GM23338 (cell line): ENCODE data around the gene PPP4C. TPM values are rescaled to one million over a fixed set of nuclear protein-coding genes. Genes with fewer than 3 reads are reported as not detected.

Experiments used
- ATAC-seq: fragments of 200-7000 bp; cut with Tn5 transposase; 3 replicates; pipeline ENCODE4 v1.9.1; 2020
- DNase-seq: peaks from one replicate; pipeline ENCODE4 v3.0.0-alpha.2; 2015; ENCODE audit warnings: low spot score
- H2AFZ ChIP-seq: fragments of 200-600 bp; sonication (generic); 2 replicates; pipeline ENCODE4 v1.8.0; 2016; ENCODE audit warnings: antibody characterized with exemption, mild to moderate bottlenecking, moderate library complexity
- H3F3A ChIP-seq: fragments of 200-600 bp; sonication (generic); replicated peaks from 2 replicates; pipeline ENCODE4 v1.8.0; 2017; ENCODE audit warnings: antibody characterized with exemption, mixed run types, low read depth
- H3K27ac ChIP-seq: fragments of 200-600 bp; sonication (generic); 2 replicates; pipeline ENCODE4 v1.6.1; 2016; ENCODE audit warnings: low read depth
- H3K27me3 ChIP-seq: fragments of 200-600 bp; sonication (generic); 2 replicates; pipeline ENCODE4 v1.8.0; 2016; ENCODE audit warnings: mild to moderate bottlenecking, mixed run types, moderate library complexity; ENCODE audit not compliant: insufficient read depth
- H3K36me3 ChIP-seq: fragments of 200-600 bp; sonication (generic); 2 replicates; pipeline ENCODE4 v1.8.0; 2016; ENCODE audit warnings: mild to moderate bottlenecking; ENCODE audit not compliant: insufficient read depth
- H3K4me1 ChIP-seq: fragments of 200-600 bp; sonication (generic); 2 replicates; pipeline ENCODE4 v1.8.0; 2016; ENCODE audit warnings: mild to moderate bottlenecking, moderate library complexity; ENCODE audit not compliant: insufficient read depth
- H3K4me2 ChIP-seq: fragments of 200-600 bp; sonication (generic); 2 replicates; pipeline ENCODE4 v1.7.1; 2017; ENCODE audit warnings: mixed run types
- H3K4me3 ChIP-seq: fragments of 200-600 bp; sonication (generic); 2 replicates; pipeline ENCODE4 v1.6.1; 2016; ENCODE audit warnings: mixed run types
- H3K79me2 ChIP-seq: fragments of 200-600 bp; sonication (generic); replicated peaks from 2 replicates; pipeline ENCODE4 v1.8.0; 2017; ENCODE audit warnings: mild to moderate bottlenecking; ENCODE audit not compliant: insufficient read depth
- H3K9me2 ChIP-seq: fragments of 200-600 bp; sonication (generic); 2 replicates; pipeline ENCODE4 v1.8.0; 2017; ENCODE audit not compliant: insufficient read depth
- H4K20me1 ChIP-seq: fragments of 200-600 bp; sonication (generic); replicated peaks from 2 replicates; pipeline ENCODE4 v1.8.0; 2017; ENCODE audit warnings: mild to moderate bottlenecking; ENCODE audit not compliant: insufficient read depth
- H3K27ac Mint-ChIP-seq: 2 replicates; pipeline ENCODE4 v1.8.0; 2020; ENCODE audit warnings: inconsistent platforms, mild to moderate bottlenecking, moderate library complexity, mixed read lengths
- H3K27me3 Mint-ChIP-seq: 3 replicates; pipeline ENCODE4 v1.8.0; 2022; ENCODE audit warnings: low read depth, mild to moderate bottlenecking, moderate library complexity, mixed read lengths, inconsistent platforms; ENCODE audit not compliant: insufficient read depth, poor library complexity
- H3K36me3 Mint-ChIP-seq: 3 replicates; pipeline ENCODE4 v1.8.0; 2021; ENCODE audit warnings: low read depth, mild to moderate bottlenecking, inconsistent platforms, moderate library complexity, mixed read lengths
- H3K4me1 Mint-ChIP-seq: 3 replicates; pipeline ENCODE4 v1.8.0; 2020; ENCODE audit warnings: mild to moderate bottlenecking, inconsistent platforms, mixed read lengths
- H3K4me3 Mint-ChIP-seq: 3 replicates; pipeline ENCODE4 v1.8.0; 2021; ENCODE audit warnings: moderate library complexity, mild to moderate bottlenecking, inconsistent platforms, mixed read lengths
- H3K9me3 Mint-ChIP-seq: 3 replicates; pipeline ENCODE4 v1.8.0; 2020; ENCODE audit warnings: moderate library complexity, mild to moderate bottlenecking, inconsistent platforms, mixed read lengths
- EZH2 ChIP-seq: fragments of 200-600 bp; sonication (generic); IDR thresholded peaks from one replicate; pipeline ENCODE4 v1.8.0; 2017; ENCODE audit warnings: antibody characterized with exemption, mild to moderate bottlenecking, low read depth; ENCODE audit not compliant: unreplicated experiment
- ZNF114 ChIP-seq: fragments of 250-450 bp; sonication (Bioruptor Pico); IDR thresholded peaks from 2 replicates; pipeline ENCODE4 v1.5.0; 2020; ENCODE audit warnings: mild to moderate bottlenecking, moderate library complexity
- polyA plus RNA-seq: library from polyadenylated mRNA; unstranded; fragments of >200 nt; fragmentation: Nextera tagmentation; extraction: Ambion mirVana; gene quantifications from 2 replicates; pipeline ENCODE4 v1.2.1, GENCODE V29; 2016
- total RNA-seq: library from RNA; depleted of rRNA; stranded (reverse); fragments of >200 nt; shearing (Covaris generic); gene quantifications from 2 replicates; pipeline ENCODE4 v1.2.3, GENCODE V29; 2014
- TF ChIP-seq, protein P1 (sequence below): fragments of 250-450 bp; sonication (Bioruptor Pico); IDR thresholded peaks from 2 replicates; pipeline ENCODE4 v1.5.0; 2020; ENCODE audit warnings: mild to moderate bottlenecking, moderate library complexity
- TF ChIP-seq, protein P2 (sequence below): IDR thresholded peaks from 2 replicates; pipeline ENCODE4 v1.6.1; 2016; ENCODE audit warnings: antibody characterized with exemption

Gene PPP4C
- total and polyA plus RNA-seq, 2 experiments from 2014 or later, result 120 to 170 TPM

DNA sequence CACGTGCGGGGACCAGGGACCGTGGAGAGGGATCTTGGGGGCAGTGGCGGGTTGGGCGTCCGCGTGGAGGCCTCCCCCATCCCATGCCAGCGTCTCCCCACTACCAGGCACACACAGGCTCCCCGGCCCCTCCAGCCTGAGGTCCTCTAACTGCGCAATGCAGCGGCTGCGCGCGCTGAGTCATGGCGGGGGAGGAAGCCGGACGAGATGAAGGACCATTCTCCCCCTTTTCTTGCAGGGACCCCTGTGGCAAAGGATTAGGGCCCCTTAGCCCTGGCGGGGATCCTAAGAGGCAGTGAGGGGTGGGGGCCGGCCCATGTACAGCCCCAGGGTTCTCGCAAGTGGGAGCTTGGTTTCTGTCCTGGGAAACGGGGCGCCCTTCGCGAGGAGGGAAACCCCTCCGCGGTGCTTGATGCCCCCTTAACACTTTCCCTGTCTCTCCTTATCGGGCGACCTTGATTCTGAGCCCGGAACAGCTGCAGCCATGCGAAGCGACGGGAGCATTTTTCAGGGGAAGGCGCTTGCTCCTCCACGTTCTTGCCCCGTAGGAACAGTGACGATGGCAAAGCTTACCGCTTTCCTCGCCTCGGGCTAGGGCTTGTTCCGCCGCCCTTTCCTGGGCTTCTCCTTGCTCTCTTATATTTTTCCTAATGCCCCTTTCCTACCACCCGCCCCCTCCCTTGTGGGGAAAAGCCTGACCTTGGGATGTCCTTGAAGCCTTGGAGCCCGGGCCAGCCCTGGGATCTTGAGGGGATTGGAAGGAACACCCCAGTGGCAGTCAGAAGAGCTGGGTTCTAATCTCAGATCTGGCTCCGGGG lies 9.6 kb upstream of the PPP4C start (continued):
- TF ChIP-seq, protein P1, sequence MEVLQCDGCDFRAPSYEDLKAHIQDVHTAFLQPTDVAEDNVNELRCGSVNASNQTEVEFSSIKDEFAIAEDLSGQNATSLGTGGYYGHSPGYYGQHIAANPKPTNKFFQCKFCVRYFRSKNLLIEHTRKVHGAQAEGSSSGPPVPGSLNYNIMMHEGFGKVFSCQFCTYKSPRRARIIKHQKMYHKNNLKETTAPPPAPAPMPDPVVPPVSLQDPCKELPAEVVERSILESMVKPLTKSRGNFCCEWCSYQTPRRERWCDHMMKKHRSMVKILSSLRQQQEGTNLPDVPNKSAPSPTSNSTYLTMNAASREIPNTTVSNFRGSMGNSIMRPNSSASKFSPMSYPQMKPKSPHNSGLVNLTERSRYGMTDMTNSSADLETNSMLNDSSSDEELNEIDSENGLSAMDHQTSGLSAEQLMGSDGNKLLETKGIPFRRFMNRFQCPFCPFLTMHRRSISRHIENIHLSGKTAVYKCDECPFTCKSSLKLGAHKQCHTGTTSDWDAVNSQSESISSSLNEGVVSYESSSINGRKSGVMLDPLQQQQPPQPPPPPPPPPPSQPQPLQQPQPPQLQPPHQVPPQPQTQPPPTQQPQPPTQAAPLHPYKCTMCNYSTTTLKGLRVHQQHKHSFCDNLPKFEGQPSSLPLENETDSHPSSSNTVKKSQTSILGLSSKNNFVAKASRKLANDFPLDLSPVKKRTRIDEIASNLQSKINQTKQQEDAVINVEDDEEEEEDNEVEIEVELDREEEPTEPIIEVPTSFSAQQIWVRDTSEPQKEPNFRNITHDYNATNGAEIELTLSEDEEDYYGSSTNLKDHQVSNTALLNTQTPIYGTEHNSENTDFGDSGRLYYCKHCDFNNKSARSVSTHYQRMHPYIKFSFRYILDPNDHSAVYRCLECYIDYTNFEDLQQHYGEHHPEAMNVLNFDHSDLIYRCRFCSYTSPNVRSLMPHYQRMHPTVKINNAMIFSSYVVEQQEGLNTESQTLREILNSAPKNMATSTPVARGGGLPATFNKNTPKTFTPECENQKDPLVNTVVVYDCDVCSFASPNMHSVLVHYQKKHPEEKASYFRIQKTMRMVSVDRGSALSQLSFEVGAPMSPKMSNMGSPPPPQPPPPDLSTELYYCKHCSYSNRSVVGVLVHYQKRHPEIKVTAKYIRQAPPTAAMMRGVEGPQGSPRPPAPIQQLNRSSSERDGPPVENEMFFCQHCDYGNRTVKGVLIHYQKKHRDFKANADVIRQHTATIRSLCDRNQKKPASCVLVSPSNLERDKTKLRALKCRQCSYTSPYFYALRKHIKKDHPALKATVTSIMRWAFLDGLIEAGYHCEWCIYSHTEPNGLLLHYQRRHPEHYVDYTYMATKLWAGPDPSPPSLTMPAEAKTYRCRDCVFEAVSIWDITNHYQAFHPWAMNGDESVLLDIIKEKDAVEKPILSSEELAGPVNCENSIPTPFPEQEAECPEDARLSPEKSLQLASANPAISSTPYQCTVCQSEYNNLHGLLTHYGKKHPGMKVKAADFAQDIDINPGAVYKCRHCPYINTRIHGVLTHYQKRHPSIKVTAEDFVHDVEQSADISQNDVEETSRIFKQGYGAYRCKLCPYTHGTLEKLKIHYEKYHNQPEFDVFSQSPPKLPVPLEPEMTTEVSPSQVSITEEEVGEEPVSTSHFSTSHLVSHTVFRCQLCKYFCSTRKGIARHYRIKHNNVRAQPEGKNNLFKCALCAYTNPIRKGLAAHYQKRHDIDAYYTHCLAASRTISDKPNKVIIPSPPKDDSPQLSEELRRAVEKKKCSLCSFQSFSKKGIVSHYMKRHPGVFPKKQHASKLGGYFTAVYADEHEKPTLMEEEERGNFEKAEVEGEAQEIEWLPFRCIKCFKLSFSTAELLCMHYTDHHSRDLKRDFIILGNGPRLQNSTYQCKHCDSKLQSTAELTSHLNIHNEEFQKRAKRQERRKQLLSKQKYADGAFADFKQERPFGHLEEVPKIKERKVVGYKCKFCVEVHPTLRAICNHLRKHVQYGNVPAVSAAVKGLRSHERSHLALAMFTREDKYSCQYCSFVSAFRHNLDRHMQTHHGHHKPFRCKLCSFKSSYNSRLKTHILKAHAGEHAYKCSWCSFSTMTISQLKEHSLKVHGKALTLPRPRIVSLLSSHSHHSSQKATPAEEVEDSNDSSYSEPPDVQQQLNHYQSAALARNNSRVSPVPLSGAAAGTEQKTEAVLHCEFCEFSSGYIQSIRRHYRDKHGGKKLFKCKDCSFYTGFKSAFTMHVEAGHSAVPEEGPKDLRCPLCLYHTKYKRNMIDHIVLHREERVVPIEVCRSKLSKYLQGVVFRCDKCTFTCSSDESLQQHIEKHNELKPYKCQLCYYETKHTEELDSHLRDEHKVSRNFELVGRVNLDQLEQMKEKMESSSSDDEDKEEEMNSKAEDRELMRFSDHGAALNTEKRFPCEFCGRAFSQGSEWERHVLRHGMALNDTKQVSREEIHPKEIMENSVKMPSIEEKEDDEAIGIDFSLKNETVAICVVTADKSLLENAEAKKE (CRISPR knock-in tag), result no peak
- TF ChIP-seq EZH2, result no peak
- TF ChIP-seq, protein P2, sequence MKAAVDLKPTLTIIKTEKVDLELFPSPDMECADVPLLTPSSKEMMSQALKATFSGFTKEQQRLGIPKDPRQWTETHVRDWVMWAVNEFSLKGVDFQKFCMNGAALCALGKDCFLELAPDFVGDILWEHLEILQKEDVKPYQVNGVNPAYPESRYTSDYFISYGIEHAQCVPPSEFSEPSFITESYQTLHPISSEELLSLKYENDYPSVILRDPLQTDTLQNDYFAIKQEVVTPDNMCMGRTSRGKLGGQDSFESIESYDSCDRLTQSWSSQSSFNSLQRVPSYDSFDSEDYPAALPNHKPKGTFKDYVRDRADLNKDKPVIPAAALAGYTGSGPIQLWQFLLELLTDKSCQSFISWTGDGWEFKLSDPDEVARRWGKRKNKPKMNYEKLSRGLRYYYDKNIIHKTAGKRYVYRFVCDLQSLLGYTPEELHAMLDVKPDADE, result no peak

DNA sequence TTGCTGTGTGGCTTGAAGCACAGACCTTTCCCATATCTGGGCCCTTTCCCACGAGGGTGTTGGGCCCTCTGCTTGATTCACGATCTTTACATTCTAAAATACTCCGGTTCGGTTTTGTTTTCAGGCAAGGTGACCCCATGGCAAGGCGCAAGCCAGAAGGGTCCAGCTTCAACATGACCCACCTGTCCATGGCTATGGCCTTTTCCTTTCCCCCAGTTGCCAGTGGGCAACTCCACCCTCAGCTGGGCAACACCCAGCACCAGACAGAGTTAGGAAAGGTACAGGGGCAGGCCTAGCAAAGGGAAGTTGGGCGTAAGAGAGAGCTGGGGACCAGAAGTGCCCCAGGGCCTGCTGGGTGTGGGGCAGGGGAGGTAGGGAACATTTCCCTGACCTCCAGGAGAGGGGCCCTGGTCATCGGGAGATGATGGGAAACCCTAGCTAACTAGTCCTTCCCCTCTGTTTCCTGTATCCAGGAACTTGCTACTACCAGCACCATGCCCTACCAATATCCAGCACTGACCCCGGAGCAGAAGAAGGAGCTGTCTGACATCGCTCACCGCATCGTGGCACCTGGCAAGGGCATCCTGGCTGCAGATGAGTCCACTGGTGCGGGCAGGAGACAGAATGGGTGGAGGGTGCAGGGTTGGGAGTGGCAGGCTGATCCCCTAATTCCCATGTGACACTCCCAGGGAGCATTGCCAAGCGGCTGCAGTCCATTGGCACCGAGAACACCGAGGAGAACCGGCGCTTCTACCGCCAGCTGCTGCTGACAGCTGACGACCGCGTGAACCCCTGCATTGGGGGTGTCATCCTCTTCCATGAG lies 8.8 kb upstream of the PPP4C start:
- H3K9me3 Mint-ChIP-seq, result no peaks in the 10 kb centered on the region
- Histone ChIP-seq H3K79me2 (peaks cover 36% of the 10 kb centered on the region), H3K27me3 (no peaks in the 10 kb centered on the region), H3K4me3 (peak overlapping the region; percentile 97), H3K4me1 (peaks cover 11% of the 10 kb centered on the region), H3K36me3 (peaks cover 31% of the 10 kb centered on the region), H4K20me1 (peaks cover 39% of the 10 kb centered on the region), H3K4me2 (peak overlapping the region; percentile 99), H3K9me2 (no peaks in the 10 kb centered on the region), H2AFZ (no peak overlapping the region), H3F3A (peaks cover 63% of the 10 kb centered on the region), H3K27ac (peak overlapping the region; percentile 86)
- no peak for DNase-seq
- H3K27me3 Mint-ChIP-seq, result peaks cover 21% of the 10 kb centered on the region
- peaks cover 59% of the 10 kb centered on the region for H3K36me3 Mint-ChIP-seq
- ATAC-seq, result no peak
- H3K27ac Mint-ChIP-seq, result peak overlapping the region; percentile 98
- peaks cover 18% of the 10 kb centered on the region for H3K4me1 Mint-ChIP-seq
- H3K4me3 Mint-ChIP-seq, result peak overlapping the region; percentile 96
- TF ChIP-seq, protein P1 (CRISPR knock-in tag), result no peak
- TF ChIP-seq EZH2 (no peak), ZNF114 (no peak)
